Measurements from ENCODE around the gene GINS3. TPM values are rescaled to one million over a fixed set of nuclear protein-coding genes. Genes with fewer than 3 reads are reported as not detected.

GINS3 gene
- total RNA-seq, 1 experiment from 2014 or later: 22.0 TPM

DNA sequence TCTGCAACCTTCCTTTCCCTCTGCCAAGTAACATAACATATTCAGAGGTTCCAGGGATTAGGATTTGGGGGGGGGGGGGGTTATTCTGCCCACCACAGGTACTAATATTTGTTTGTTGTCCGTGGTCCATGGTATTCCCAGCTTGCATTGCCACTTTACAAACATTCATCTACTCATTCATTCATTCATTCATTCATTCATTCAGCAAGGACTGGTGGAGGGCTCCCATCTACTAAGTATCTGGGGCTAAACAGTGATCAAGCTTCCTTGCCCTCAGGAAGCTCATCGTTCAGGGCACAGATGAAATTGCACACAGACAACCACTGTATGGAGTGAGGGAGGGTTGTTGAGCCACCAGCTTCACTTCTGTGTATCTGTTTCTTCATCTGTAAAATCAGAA lies 61.9 kb downstream of the GINS3 start:
- no peak overlapping the region for H3K27ac ChIP-seq (ENCODE audit: low read depth, low read length, poor library complexity, severe bottlenecking)
- no peak overlapping the region for H3K4me3 ChIP-seq (ENCODE audit: low read depth, low read length, poor library complexity, severe bottlenecking)
- H3K36me3 ChIP-seq (ENCODE audit: insufficient read depth, low read length, poor library complexity, severe bottlenecking): no peaks in the 10 kb centered on the region
- no TSS peak for BruUV-seq (replicated peaks)
- intact Hi-C loops (cut with micrococcal nuclease; ENCODE audit: unreplicated experiment): no loop called here
- ChIA-PET CTCF (no interaction called here), POLR2A (ENCODE audit: low non-redundant PET) (no interaction called here)
- H3K4me1 ChIP-seq (ENCODE audit: insufficient read depth, low read length, poor library complexity, severe bottlenecking): no peaks in the 10 kb centered on the region
- no peaks in the 10 kb centered on the region for H3K9me3 ChIP-seq (ENCODE audit: low read depth, low read length, poor library complexity, severe bottlenecking)
- no peaks in the 10 kb centered on the region for H3K27me3 ChIP-seq (replicated peaks; ENCODE audit: insufficient read depth, low read depth, low read length, poor library complexity)
- no peak for DNase-seq (ENCODE audit: low spot score)
- TF ChIP-seq EZH2 (IDR thresholded peaks at IDR 0.05; ENCODE audit: borderline replicate concordance, low read depth, low read length, poor library complexity, severe bottlenecking): no peak
- TF ChIP-seq, protein P1, sequence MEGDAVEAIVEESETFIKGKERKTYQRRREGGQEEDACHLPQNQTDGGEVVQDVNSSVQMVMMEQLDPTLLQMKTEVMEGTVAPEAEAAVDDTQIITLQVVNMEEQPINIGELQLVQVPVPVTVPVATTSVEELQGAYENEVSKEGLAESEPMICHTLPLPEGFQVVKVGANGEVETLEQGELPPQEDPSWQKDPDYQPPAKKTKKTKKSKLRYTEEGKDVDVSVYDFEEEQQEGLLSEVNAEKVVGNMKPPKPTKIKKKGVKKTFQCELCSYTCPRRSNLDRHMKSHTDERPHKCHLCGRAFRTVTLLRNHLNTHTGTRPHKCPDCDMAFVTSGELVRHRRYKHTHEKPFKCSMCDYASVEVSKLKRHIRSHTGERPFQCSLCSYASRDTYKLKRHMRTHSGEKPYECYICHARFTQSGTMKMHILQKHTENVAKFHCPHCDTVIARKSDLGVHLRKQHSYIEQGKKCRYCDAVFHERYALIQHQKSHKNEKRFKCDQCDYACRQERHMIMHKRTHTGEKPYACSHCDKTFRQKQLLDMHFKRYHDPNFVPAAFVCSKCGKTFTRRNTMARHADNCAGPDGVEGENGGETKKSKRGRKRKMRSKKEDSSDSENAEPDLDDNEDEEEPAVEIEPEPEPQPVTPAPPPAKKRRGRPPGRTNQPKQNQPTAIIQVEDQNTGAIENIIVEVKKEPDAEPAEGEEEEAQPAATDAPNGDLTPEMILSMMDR (conservative IDR thresholded peaks at IDR 0.05; ENCODE audit: low read depth, low read length): no peak

DNA sequence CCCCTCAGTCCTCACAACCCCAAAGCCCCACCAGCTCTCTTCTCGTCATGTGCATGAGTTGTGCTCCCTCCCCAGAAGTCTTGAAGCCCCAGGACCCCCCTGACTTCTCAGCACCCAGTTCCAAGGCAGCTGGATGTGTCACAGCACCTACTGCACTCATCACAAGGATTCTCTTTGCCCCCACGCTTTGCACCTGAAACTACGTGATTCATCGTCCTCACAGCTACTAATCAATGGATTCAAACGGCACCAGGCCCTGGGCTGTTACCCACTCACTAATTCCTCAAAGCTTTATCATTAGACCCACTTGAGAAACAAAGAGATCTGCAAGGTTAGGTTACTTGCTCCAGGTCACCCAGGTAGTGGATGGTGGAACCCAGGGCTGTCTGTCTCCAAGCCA lies 62.6 kb downstream of the GINS3 start:
- no peaks in the 10 kb centered on the region for H3K36me3 ChIP-seq (ENCODE audit: insufficient read depth, low read length, poor library complexity, severe bottlenecking)
- no TSS peak for BruUV-seq (replicated peaks)
- no peak for DNase-seq (ENCODE audit: low spot score)
- POLR2A ChIA-PET (ENCODE audit: low non-redundant PET): no interaction called here
- CTCF ChIA-PET: no interaction called here
- no peak overlapping the region for H3K27ac ChIP-seq (ENCODE audit: low read depth, low read length, poor library complexity, severe bottlenecking)
- no peaks in the 10 kb centered on the region for H3K27me3 ChIP-seq (replicated peaks; ENCODE audit: insufficient read depth, low read depth, low read length, poor library complexity)
- H3K4me1 ChIP-seq (ENCODE audit: insufficient read depth, low read length, poor library complexity, severe bottlenecking): no peaks in the 10 kb centered on the region
- TF ChIP-seq, protein P1 (conservative IDR thresholded peaks at IDR 0.05; ENCODE audit: low read depth, low read length): no peak
- no peak for TF ChIP-seq EZH2 (IDR thresholded peaks at IDR 0.05; ENCODE audit: borderline replicate concordance, low read depth, low read length, poor library complexity, severe bottlenecking)
- H3K9me3 ChIP-seq (ENCODE audit: low read depth, low read length, poor library complexity, severe bottlenecking): no peaks in the 10 kb centered on the region
- intact Hi-C loops (cut with micrococcal nuclease; ENCODE audit: unreplicated experiment): no loop called here
- no peak overlapping the region for H3K4me3 ChIP-seq (ENCODE audit: low read depth, low read length, poor library complexity, severe bottlenecking)

Other genes starting within 250 kb of the GINS3 start
- gene CSNK2A2, start 194.4 kb upstream of the GINS3 start, total RNA-seq (2021): 108 and 114 TPM in 2 replicates
- not detected in 2 replicates for gene PRSS54, start 97.4 kb upstream of the GINS3 start, total RNA-seq (2021)
- 0.28 and 0.66 TPM in 2 replicates for gene NDRG4, start 107.7 kb downstream of the GINS3 start, total RNA-seq (2021)
- 35.2 and 36.1 TPM in 2 replicates for gene SETD6, start 123.0 kb downstream of the GINS3 start, total RNA-seq (2021)
- gene CNOT1, start 237.4 kb downstream of the GINS3 start, total RNA-seq (2021): 255 and 259 TPM in 2 replicates

Data from A673 (cell line).